CD4-positive, alpha-beta T cell treated with Interleukin-6 for 4 hours (primary cell): ENCODE data around the gene SORL1-AS1.

Source experiments
- DNase-seq: peaks from one replicate; pipeline ENCODE4 v3.0.0-alpha.2; 2020; ENCODE audit warnings: mixed read lengths

SORL1-AS1 gene

GRCh38 chr11:121451178-121451985, 1.4 kb downstream of the SORL1-AS1 start:
- peak; percentile 76 for DNase-seq

GRCh38 chr11:121450401-121450800, 2.4 kb downstream of the SORL1-AS1 start:
- DNase-seq = peak; percentile 46

GRCh38 chr11:121449626-121450025, 3.1 kb downstream of the SORL1-AS1 start:
- DNase-seq = peak; percentile 61

GRCh38 chr11:121449123-121449522, 3.6 kb downstream of the SORL1-AS1 start:
- DNase-seq = peak; percentile 60

DNA sequence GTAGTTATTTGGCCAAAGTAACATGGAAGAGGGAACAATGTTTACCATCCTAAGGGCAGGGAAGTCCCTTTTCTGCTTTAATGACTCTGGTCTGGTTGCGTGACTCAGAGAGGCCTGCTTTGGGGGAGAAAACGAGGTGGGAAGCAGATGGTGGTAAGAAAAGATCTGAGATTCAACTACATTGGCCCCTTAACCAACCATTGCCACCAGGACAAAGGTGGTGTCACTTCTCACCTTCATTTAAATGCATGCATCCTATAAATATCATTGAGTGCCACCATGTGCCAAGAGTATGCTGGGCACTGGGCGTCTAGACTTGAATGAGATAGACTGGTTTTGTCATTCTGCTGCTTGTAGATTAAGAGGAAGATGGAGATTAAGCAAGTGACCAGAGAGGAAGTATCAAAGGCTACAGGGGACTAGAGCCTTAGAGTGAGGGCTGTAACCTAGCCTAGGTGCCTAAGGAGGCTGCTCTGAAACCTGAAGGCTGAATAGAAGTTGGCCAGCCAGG, 4.3 kb downstream of the SORL1-AS1 start:
- DNase-seq = no peak

- DNase-seq = no peak
Measured at GRCh38 chr11:121448011-121448410, 4.8 kb downstream of the SORL1-AS1 start.

- no peak for DNase-seq
Measured at GRCh38 chr11:121446752-121447156, 6.0 kb downstream of the SORL1-AS1 start.

DNA sequence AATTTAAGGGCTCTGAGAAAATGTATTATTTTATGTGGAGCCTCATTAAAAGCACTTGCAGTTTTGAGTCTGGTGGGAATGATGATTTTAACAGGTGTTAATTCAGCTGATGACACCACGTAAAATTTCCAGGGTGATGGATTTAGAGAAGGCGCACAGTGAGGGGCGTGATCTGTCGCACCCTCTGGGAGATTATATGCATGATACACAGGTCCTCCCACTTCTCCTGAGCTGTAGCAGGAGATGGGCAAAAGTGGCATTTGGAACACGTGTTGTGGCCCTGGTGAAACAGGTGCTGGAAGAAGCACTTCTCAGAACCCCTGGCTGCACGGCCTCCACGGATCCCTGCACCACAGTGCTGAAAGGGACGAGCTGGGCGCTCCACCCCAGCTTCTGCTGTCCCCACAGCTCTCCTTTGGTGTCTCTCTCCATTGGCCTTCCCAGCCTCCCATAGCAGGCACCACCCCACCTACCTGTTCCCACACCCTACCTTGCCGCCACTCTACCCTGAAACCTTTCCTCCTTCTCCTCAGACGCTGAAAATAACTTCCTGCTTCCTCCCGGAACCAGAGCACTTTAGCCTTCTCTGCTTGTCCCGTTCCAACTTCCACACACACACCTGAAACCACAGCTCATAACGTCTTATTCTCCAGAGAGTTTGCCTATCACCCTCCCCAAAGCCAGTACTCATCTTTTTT, 7.5 kb downstream of the SORL1-AS1 start:
- no peak for DNase-seq

- DNase-seq = no peak
Measured at GRCh38 chr11:121444526-121444925, 8.2 kb downstream of the SORL1-AS1 start.

- DNase-seq = peak; percentile 35
Measured at GRCh38 chr11:121443688-121444275, 9.0 kb downstream of the SORL1-AS1 start.

DNA sequence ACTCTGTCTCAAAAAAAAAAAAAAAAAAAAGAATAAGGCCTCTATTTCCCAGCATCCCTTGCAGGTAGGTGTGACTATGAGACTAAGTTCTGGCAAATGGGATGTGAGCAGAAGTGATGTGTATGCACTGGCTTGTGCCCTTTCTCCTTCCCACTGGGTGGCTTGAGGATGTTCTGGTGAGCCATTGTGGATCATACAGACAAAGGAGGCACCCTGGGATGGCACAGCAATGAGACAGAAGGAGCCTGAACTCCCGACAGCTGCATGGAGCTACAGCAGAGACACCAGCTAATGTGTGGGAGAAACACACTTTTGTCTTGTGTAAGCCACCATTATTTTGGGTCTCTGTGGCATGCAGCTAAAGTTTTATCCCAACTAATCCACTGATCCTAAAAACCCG, 11.2 kb downstream of the SORL1-AS1 start:
- no peak for DNase-seq

GRCh38 chr11:121439759-121440158, 13.0 kb downstream of the SORL1-AS1 start:
- no peak for DNase-seq

- no peak for DNase-seq
Measured at GRCh38 chr11:121439337-121439736, 13.4 kb downstream of the SORL1-AS1 start.

- DNase-seq = no peak
Measured at GRCh38 chr11:121437686-121438078, 15.1 kb downstream of the SORL1-AS1 start.

DNA sequence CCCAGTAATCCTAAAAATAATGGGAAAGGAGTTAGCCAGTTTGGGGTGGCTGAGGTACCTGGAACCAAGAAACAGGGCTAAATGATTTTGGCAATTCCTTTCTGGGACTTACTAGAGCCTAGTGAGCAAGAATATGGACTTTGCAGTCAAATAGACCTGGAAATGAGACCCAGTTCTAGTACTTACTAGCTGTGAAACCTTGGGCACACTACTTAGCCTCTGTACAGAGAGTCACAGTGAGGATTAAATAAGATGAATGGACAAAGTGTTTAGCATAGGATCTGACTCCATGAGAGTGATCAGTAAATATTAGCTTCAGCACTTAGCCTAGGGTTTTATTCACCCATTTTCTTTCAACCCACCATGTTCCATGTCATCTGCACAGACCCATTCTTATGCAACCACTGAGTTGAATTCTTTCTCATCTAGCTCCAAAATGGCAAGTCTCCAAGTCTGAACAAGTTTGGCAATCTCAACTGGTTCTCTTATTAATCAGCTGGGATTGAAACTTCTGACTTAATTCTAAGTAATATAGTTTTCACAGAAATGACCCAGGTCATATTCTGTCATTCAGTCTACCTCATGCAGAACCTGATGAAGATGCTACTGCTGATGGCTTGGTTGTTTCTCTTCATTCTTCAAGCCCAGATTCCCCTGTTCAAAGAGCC, 15.6 kb downstream of the SORL1-AS1 start:
- DNase-seq = no peak

DNA sequence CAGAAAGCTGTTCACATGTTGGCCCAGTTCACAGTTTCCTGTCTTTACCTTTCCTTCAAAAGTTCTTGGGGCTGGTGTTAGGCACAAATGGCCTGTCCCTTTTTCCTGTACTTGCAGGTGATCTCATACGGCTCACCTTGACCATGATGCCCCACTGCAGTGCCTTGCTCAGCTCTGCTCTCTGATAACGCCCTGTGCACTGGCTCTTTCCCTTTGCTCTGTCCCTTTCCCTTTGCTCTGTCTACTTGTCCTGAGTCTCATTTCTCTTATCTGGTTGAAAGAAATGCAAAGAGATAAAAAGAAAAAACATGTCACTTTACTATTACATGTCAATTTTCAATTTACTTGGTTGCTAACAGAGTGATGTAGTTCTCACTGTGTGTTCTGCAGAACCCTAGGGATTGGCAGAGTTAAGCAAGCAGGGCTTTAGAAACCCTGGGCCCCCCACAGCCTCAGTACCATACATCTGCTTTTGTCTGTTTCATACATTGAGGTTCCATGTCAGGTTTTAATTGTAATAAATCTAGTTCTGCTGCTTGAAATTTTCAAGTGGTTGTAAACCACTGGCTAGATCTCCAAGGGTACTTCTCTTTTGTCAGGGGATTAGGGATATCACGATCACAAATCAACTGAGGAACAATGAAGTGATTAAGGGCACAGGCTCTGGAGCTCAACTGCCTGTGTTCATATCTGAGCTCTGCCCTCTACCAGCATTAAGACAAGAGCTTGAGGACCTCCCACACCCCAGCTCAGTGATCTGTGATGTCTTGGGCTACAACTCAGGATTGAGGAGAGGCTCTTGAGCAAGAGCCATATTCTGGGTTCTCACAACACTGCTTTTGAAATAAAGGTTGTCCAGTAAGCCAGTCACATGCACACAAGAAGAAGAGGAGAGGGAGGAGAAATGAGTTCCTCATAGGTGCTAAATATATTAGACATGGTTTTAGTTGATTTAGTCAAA, 16.9 kb downstream of the SORL1-AS1 start:
- DNase-seq = no peak

DNA sequence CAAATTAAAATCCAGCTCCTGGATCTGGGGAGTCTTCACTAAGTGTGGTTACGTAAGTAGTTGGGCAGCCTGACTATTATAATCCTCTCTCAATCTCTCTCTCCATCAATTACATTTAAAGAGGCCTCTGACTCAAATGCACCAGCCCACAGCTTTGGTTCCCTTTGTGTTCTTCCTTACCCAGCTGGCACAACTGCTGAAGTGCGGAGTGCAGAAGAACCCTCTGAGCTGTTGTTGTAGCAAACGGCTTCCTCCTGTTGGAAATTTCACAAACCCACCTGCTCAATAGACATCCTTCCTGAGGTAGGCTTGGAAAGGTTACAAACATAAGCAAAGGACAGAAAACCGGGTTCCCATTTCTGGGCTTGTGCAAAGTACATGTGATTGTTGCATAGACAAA, 17.6 kb downstream of the SORL1-AS1 start:
- DNase-seq = no peak

DNA sequence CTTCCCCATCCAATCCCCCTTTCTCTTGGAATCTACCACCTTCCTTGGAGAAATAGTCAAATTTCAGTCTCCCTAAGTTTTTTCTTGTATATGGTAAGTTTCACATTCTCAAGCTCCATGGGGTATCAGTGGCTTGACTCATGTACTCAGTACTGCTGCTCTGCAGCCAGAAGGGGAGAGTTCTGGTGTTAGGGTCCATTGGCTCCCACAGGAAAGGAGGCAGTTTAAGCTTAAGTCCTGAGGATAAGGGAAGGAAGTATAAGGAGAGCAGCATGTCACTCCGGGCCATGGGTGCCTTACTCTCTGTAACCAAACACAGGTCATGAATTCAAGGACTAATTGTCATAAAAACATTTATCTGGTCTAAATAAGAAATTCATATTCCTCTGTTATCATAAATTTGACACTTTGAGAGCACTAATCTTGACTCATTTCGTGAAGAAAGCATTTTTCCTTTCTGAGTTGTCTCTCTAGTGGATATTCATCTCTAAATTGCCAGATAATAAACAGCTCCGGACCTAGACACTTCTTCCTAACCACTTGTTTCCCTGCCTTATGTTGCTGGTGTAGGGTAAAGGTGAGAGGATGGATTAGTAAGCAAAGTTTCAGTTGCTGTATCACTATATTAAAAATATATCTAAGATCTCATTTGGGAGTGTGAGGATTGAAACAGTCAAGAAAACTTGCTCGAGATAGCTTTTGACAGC, 20.8 kb downstream of the SORL1-AS1 start:
- DNase-seq = no peak

GRCh38 chr11:121429556-121429955, 23.2 kb downstream of the SORL1-AS1 start:
- DNase-seq = no peak

DNA sequence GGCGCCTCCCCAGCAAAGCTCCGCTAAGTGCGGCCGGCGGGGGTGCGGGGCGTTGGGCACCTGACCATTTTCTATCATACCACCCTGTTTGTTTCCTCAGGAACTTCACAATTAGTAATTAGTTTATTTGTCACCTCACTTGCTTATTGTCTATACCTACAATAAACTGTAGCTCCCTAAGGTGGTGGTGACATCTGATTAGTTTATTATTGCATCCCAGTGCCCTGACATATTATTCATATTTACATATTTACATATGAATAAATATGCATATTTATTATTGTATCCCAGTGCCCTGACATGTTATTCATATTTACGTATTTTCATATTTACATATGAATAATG, 25.4 kb downstream of the SORL1-AS1 start:
- no peak for DNase-seq
